Hematopoietic multipotent progenitor cell treated with erythropoietin and hydrocortisone succinate and interleukin-3 and kit ligand, for 8 days (in vitro differentiated cells): ENCODE results near the gene GP1BA.
A peak's percentile ranks its signal among the peaks of the same experiment; 100 is the strongest.

ENCODE experiments used
- DNase-seq: peaks from one replicate; pipeline ENCODE4 v3.0.0-alpha.2; 2015

Gene GP1BA

DNA sequence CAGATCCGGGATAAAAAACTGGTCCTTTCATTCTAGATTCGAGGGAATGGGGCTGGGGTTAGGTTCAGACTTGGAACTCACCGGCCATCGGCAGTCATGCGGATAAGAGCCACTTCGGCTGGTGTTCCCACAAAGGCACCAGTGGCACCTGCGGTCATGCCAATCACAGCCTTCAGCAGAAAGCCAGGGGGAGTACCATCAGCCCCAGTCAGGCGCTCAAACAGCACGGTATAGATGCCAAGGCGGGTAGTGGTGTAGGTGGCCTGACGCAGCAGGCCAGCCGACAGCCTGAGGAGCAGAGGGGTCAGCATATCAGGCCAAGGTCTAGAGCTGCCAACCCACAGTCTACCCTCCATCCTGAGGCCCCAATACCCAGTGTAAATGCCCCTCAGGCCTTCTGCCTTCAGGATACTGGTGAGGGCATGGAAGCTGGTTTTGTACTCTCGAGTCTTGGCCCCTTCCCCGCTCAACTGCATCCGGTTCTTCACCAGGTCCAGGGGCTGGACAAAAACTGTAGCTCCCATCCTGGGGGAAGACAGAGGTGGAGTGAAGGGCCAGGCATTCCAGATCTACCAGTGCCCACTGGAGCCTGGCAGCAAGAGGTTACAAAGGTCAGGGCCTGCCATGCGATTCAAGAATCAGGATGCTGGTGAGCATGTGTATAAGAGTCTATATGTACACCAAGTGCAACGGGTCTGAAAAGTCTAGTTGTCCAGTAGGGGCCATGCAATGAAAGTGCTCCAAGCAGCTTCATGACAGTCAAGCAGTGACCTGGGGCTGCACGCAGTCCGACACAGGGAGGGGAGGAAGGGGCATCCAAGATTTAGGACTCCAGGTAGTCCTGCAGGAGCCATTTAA is 6.8 kb downstream of the GP1BA start:
- DNase-seq: peak; percentile 35

DNA sequence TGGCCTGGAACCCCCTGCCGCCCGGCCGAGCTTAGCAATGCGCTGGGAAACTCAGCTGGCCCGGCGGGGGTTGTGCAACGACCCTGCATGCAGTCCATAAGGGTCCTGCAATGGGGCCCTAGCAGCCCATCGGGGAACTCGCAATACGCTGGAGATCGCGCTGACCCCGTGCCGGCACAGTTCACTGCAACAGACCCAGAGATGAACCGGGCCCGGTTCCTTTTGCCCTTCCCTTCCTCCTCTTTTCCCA is 7.4 kb downstream of the GP1BA start:
- no peak for DNase-seq

DNA sequence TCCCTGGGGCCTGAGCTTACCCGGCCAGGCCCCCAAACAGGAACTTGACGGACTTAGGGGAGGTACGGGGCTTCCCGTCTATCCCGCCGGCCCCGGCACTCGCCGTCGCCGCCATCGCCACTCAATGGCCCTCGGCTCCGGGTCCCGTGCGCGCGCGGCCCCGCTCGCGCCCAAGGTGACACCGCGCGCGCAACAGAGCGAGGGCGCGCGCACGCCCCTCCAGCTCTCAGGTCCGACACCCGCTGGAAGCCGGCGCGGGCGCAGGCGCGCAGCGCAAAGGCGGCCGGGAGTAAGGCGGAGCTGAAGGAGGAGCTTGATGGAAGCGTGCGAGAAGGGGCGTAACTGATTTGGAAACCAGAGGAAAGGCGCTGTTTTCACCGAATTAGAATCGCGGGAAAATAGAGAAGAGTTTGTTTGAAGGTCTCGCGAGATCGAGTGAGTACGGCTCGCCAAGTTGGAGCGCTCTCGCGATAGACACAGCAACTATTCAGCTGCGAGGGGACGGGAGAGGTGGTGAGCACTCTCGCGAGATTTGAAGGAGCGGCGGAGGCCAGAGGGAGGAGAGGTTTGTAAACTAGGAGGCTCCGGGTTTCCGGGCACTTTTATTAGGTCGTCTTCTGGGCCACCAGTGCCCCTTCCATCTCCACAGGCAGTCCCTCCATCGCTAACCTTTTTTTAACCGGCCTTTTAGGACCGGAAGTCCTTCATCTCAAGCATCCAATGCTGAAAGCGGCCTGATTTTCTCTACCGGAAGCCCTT is 7.9 kb downstream of the GP1BA start, which contains the start of the genes RNF167 and SLC25A11:
Gene RNF167, plus strand, starts transcription at position 473 of the 759 bp plus-strand sequence. CDS start 642 bp downstream, outside the sequence.
Gene SLC25A11, minus strand, starts transcription at position 251 of the 759 bp plus-strand sequence. Its CDS starts 136 bp downstream, at position 115.
- peak; percentile 100 for DNase-seq

DNA sequence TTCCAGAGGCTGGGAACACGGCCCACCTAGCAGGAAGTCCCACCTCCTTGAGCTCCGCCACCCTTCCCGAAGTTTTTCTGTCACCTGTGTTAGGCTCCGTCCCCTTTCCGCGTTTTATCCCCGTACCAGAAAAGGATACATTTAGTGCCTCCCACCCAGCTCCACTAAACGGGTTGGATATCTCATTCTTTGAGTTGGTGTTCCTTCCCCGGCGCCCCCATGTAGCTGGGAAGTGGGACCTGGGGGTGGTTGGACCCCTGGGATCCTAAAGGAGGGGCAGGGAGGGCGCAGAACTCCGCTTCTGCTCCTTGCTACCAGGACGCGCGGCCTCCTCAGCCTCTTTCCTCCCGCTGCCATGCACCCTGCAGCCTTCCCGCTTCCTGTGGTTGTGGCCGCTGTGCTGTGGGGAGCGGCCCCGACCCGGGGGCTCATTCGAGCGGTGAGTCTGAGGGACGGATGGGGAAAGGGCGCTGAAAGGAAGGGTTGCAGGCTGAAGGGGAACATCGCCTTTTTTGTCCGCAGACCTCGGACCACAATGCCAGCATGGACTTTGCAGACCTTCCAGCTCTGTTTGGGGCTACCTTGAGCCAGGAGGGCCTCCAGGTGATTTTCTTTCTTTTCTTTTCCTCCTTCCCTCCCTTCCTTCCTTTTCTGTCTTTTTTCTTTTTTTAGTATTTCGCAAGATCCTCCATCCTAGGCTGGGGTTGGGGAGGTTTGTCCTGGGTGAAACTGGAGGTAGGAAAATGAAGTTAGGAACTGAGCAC is 8.7 kb downstream of the GP1BA start:
- DNase-seq: no peak

DNA sequence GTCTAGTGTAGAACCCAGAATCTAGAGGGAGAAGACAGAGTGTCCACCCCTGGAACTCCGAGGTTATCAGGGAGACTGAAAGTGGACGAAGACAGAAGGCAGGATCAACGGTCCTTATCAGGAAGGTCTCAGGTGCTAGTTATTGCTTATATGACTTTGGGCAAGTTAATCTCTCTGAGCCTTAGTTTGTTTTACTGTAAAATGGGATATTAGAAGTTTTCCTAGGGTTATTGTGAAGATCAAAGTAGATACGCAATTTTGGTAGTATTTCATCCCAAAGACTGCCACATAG is 9.2 kb downstream of the GP1BA start:
- peak; percentile 23 for DNase-seq

DNA sequence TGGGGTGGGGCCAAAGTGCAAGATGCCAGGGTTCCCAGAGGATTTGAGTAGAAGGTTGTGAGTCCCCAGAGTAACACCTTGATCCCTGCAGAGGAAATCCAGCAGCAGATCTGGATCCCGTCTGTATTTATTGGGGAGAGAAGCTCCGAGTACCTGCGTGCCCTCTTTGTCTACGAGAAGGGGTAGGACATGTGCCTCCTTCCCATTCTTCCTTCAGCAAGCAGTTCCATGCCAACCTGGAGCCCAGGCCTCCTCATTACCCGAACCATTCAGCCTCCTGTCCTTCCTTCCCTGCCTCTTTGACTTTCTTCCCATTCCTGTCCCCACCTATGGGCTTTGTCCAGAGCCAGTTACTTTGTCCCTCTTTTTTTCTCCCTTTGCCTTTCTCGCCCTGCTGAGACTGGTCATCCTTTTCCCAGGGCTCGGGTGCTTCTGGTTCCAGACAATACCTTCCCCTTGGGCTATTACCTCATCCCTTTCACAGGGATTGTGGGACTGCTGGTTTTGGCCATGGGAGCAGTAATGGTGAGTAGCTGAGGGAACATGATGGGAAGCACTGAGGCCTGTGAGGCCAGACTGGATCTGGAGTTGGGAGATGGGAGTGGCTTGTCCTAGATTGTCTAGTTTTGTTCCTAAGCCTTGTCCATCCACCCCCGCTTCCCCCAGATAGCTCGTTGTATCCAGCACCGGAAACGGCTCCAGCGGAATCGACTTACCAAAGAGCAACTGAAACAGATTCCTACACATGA is 10.9 kb downstream of the GP1BA start:
- no peak for DNase-seq

DNA sequence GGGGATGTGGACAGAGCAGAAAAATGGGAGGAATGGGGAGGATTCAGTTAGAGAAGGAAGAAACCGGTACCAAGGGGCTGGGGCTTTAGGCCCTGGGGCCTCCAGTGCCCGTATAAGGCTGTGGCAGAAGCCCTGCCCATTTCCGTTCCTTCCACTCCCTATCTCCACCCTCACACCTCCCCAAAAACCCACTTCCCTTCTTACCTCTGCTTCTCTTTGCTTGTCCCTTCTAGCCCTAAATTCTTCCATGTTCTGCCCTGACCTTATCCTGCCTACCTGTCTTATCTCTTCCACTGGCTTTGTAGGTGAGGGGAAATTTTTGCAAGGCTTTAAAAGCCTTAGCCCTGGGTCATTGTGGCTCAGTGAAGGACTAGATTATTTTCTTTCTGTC is 12.1 kb downstream of the GP1BA start:
- peak; percentile 76 for DNase-seq

DNA sequence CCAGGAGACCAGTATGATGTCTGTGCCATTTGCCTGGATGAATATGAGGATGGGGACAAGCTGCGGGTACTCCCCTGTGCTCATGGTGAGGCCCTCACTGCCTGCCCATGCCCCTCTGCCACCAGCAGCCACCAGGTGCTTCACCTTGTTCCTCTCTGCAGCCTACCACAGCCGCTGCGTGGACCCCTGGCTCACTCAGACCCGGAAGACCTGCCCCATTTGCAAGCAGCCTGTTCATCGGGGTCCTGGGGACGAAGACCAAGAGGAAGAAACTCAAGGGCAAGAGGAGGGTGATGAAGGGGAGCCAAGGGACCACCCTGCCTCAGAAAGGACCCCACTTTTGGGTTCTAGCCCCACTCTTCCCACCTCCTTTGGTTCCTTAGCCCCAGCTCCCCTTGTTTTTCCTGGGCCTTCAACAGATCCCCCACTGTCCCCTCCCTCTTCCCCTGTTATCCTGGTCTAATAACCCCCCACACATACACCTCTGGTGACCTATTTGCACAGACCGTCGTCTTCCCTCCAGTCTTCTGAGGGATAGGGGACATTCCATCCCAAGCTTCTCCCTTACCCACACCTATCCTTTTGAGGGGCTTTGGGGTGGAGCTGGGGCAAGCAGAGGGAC is 12.6 kb downstream of the GP1BA start:
- DNase-seq: peak; percentile 23

DNA sequence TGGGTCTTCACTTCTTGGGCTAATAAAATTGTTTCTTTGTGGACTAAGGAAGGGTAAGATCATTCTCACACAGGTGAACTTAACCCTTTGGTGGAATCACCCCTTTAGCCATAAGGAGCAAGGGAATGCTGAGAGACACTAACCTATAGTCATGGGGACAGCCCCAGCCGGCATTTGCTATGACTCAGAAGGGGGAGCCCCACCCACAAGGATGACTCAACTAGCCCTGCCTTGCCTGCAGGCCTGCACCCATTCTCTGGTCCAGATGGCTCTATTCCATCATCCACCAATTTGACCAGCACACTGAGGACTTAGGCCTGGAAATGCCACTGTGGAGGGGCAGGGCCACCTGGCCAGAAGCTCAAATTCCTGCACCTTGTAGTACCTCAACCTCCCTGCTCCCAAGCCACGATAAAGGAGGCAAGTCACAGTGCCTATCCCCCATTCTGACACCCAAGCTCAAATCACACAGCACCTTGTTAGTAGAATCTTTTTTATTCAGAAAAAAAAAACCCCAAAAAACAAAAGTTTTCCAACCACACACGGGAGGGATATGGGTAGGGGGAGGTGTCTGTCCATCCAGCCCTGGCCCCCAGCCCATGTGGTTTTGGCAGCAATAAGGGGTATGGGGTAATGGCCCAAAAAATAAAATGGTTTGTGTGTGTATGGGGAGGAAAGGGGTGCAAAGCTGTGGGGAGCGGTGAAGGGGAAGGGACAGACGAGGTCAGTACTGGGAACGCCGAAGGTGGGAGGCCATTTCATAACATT is 13.3 kb downstream of the GP1BA start:
- peak; percentile 87 for DNase-seq

DNA sequence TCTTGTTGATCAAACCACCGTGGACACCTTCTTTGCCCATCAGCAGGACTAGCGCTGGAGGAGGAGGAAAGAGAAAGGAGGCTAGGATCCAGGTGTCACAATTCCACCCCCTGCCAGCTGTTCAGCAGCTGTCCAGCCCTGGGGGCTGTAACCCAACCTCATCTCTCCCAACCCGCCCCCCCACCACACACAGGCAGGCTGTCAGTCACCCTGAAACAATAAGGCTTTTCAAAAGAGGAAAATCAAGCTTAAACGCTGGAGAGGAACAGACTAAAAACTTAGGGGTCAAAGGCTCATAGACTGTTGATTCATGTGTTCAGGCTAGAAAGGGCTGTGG is 13.8 kb downstream of the GP1BA start:
- no peak for DNase-seq

DNA sequence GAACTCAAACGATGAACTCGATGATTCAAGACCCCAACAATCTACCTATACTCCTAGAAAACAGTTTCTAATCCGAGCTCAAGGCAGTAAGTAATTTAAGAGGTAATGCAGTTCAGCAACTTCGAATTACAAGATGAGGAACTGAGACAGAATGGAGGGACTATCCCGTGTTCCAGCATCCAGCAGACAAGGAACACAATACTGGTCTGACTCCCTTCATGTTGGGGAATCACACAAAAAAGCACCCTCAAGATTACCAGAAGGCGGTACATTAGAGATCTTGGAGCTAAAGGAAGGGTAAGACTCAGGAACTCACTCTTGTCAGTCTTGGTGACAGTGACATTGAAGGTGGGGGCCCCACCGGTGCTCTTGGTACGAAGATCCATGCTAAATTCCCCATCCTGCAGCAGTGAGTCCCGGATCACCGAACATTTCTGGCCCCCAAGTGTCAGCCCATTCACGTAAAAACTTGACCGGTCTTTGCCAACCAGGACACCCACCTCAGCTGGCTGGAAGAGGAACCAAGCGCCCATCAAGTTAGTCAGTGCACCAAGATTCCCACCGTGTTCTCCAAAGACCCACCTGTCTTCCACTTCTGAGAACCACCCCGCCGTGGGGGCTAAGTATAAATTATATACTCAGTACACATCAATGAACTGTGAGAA is 14.4 kb downstream of the GP1BA start:
- DNase-seq: peak; percentile 16

DNA sequence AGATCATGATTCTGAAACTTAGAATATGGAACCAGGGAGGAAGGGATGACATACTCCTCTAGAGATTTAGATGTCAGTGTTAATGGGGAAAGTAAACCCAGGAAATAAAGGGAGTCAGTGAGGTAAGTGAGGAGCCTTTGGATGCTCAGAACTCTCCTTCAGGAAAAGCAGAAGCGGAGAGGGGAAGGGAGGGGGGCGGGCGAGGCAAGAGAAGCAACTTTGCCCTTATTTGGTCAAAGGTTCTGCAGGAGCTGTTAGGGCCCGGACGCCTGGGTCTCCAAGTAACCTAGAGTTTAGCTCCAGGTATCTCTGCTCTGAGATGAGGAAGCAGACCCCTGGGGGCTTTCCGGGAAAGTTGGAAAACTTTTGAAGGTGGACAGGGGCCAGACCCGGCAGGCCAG is 14.9 kb downstream of the GP1BA start:
- no peak for DNase-seq

DNA sequence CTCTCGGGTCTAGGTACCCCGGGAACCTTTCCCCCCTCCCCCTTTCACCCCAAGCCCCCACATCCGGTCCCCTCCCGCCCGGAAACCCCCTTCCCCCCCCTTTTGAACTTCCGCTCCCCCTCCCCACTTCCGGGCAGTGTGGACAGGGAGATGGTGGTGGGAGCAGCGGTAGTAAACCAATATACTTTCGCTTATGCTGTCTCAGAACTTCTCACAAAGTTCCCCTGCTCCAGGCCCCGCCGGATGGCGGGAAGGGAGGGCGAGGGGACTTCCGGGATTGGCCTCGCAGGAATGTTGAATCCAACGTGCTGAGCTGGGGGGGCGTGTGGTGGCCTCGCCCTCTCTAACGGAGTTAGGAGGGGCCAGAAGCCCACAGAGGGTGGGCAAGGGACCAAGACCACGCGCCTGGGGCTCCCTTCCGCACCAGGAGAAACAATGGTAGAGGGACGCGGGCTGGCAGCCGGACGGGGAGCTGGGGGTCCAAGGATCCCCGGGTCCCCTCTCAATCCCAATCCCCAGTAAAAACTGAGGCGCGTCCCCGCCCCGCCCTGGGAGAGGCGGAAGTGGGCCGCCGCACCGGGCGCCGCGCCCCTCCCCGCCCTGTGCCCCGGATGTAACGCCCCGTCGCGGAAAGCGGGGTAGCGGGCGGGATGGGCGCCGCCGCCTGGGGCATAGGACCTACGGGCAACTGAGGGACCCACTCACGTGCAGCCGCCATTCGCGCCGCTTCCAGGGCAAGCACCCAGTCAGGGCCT is 15.5 kb downstream of the GP1BA start:
- peak; percentile 61 for DNase-seq

DNA sequence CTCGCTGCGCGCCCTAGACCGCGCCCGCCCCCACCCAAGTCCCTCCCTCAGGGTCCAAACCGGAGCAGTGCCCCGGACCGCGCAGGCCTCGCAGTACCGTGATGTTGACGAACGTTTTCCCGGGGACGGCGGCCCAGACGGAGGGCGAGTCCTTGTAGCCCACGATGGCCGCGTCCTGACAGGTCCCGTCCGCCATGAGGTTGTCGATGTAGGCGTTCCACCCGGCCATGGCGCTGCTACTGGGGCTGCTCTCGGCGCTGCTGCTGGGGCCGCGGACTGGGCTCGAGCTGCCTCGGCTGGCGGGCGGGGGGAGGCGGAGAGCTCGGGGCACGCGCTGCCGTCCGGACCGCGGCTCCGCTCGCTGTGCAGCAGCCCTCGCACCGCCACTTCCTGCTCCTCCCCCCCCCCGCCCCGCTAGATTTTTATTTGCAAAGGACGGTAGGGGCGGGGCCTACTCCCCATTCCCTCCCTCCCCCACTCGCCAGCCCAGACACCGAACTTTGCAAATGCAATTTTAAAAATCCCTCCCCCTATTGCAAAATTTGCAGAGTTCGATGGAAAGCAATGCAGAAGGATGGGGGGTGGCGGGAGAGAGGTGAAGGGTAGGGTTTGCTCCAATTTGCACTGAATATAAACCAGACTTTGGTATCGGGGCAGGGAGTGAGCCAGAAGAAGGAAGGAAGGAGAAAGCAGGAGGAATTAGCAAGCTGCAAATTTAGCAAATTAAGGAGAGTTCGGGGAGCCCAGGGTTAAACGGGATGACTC is 16.3 kb downstream of the GP1BA start, which contains the start of gene PFN1:
Gene PFN1, minus strand, starts transcription at position 365 of the 765 bp plus-strand sequence. Its CDS starts 136 bp downstream, at position 229.
- peak; percentile 91 for DNase-seq

DNA sequence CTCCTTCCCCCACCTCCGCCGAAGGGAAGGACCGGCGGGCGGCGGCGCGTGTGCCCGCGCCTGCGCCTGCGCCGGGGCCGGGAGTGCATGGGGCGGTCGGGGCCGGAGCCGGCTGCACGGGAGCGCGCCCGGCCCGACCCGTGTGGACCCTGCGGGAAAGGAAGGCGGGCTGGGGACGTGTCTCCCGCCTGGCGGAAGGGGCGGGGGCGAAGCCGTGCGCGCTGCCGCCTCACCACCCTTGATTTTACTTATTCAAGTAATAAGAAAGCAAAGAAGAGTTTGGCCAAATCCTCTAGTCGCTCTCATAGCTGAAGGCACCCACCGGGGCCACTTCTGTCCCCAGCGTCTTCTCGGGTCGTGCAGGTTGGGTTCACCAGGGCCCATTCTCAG is 16.8 kb downstream of the GP1BA start:
- peak; percentile 84 for DNase-seq

DNA sequence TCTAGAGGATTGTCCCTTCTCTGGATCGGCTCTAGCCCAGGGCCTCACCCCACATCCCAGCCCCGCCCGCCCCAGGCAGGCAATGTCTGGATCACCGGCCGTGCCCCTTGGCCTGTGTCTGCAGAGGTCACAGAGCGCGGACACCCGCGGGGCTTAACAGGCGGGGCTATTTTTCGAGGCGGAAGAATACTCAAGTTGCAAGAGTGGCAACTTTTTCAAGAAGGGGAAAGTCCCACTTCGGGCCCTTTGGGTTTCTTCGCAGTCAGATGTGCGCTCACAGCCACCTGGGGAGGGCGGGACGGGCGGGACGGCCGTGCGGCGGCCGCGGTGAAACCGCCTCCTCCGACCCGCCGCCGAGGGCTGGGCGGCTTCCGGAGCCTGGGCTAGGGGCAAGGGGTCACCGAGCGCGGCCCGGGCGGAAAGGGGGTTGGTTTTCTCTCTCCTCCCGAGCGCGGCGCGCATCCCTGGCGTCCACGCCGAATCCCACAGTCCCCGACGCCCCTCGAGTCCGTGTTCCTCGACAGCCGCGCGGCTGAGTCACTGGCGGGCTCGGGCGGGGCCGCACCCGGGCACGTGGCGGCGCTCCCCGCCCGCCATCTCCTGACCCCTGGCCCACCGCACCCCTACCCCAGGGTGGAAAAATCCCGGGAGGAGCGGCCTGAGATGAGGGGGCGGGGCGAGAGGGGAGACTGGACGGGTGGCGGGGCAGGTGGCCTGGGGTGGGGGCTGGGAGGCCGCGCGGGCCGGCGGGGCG is 17.4 kb downstream of the GP1BA start:
- DNase-seq: peak; percentile 73

DNA sequence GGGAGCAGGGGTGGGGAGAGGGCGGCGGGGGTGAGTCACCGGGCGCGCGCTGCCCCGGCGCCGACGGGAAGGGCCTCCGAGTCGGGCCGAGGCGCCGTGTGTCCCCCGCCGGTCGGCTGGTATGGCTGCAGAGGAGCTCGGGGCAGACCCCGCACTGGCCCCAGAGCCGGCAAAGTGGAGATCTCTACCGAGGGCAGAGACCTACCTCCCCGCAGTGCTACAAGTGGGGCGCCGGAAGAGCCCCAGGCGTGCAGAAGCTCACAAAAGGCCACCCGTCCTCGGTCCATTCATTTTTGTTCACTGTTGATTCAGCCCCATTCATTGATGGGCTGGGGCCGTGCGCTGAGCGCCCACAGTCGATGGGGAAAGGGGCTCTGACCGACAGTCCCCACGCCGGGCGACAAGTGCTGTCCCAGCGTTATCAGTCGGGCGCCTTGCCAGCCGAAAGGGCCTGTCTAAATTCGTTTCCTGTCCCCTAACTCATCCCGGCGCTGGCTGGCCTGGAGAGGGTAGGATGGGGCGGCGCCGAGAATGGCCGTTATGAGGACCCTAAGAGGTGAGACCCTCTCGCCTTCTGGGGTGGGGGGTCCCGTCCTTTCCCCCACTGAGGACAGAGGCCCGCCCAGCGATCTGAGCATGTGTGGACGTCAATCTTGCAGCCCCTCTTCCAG is 18.1 kb downstream of the GP1BA start:
- DNase-seq: peak; percentile 86

DNA sequence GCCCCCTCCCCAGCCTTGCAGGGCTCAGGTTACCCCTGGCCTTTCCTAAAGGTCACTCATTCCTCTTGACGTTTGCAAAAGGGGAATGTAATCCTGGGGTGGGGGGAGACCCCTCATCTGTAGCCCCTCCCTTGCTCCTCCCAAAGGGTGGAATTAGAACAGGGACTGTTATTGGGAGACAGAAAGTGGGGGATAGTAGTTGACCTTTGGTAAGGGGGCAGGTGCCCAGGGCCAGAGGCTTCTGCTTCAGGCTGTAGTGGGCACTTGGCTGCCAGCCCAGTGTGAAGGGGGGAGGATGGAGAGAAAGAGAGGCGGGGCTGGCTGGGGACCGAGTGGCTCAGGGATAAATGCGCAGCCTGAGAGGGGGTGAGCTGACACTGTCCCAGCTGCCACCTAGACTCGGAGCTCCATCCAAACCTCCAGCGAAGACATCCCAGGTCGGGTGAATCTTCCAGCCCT is 18.7 kb downstream of the GP1BA start, which contains the start of gene ENO3:
Gene ENO3, plus strand, starts transcription at position 374 of the 459 bp plus-strand sequence. CDS start 711 bp downstream, outside the sequence.
- DNase-seq: peak; percentile 56
